IPS-18a (cell line): ENCODE results near the gene NEIL3.

Source experiments
- H3K27ac ChIP-seq: one replicate; pipeline ENCODE4 v1.5.1; 2013; ENCODE audit warnings: low read length
- H3K27me3 ChIP-seq: one replicate; pipeline ENCODE4 v1.6.1; 2013; ENCODE audit warnings: mild to moderate bottlenecking, low read length; ENCODE audit not compliant: control insufficient read depth, insufficient read depth
- H3K36me3 ChIP-seq: one replicate; pipeline ENCODE4 v1.6.1; 2013; ENCODE audit warnings: low read depth, low read length; ENCODE audit not compliant: control insufficient read depth
- H3K4me1 ChIP-seq: one replicate; pipeline ENCODE4 v1.6.1; 2013; ENCODE audit warnings: low read depth, low read length; ENCODE audit not compliant: control insufficient read depth
- H3K4me3 ChIP-seq: one replicate; pipeline ENCODE4 v1.5.1; 2013; ENCODE audit warnings: low read length
- H3K9ac ChIP-seq: one replicate; pipeline ENCODE4 v1.6.1; 2013; ENCODE audit warnings: mild to moderate bottlenecking, low read length, moderate library complexity
- H3K9me3 ChIP-seq: one replicate; pipeline ENCODE4 v1.6.1; 2013; ENCODE audit warnings: low read depth, low read length; ENCODE audit not compliant: control insufficient read depth

Gene NEIL3

DNA sequence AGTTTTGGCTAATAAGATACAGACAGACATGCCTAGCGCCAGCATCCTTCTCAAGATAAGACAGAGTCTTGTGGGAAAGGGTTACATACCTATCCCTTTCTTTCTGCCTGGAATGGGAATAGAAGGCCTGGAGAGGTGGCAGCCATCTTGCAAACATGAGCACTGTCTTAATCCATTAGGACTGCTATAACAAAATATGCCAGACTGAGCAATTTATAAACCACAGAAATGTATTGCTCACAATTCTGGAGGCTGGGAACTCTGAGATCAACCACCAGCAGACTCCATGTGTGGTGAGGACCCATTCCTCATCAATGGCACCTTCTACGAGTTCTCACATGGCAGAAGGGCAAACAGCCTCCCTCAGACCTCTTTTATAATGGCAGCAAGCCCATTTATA lies 26.5 kb upstream of the NEIL3 start:
- no peaks in the 10 kb centered on the region for H3K4me1 ChIP-seq
- no peak overlapping the region for H3K4me3 ChIP-seq
- H3K9me3 ChIP-seq, result no peaks in the 10 kb centered on the region
- no peak overlapping the region for H3K27ac ChIP-seq
- H3K27me3 ChIP-seq, result no peaks in the 10 kb centered on the region
- no peak overlapping the region for H3K9ac ChIP-seq
- no peaks in the 10 kb centered on the region for H3K36me3 ChIP-seq

DNA sequence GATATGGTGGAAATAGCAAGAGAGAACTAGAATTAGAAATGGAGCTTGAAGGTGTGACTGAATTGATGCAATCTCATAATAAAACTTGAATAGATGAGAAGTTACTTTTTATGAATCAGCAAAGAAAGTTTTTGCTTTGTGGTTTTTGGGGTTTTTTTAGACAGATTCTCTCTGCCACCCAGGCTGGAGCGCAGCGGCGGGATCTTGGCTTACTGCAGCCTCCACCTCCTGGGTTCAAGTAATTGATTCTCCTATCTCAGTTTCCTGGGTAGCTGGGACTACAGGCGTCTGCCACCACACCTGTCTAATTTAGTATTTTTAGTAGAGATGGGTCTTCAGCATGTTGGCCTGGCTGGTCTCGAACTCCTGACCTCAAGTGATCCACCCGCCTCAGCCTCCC lies 23.7 kb upstream of the NEIL3 start:
- no peaks in the 10 kb centered on the region for H3K4me1 ChIP-seq
- H3K9me3 ChIP-seq, result no peaks in the 10 kb centered on the region
- H3K4me3 ChIP-seq, result no peak overlapping the region
- no peak overlapping the region for H3K27ac ChIP-seq
- H3K36me3 ChIP-seq, result no peaks in the 10 kb centered on the region
- H3K27me3 ChIP-seq, result no peaks in the 10 kb centered on the region
- H3K9ac ChIP-seq, result no peak overlapping the region

DNA sequence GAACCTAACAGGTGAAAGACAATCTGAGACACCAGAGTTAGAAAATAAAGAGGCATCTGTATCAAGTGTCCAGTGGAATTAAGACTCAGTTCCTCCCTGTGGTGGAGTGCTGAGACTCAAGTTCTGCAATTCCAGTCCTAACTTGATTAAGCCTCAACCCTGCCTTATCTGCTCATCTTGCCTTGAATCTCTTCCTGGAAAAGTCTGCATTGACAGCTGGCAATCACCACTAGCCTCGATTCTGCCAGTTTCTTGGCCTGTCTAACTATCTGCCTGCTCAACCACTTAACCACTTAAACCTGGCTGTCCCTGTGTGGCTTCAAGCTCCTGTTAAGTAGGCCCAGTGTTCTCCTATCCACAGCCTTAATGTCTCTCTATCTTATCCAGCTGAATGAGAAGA lies 22.4 kb upstream of the NEIL3 start:
- Histone ChIP-seq H3K4me1 (no peaks in the 10 kb centered on the region), H3K9me3 (no peaks in the 10 kb centered on the region), H3K27ac (no peak overlapping the region), H3K4me3 (no peak overlapping the region), H3K27me3 (no peaks in the 10 kb centered on the region), H3K36me3 (no peaks in the 10 kb centered on the region), H3K9ac (no peak overlapping the region)

DNA sequence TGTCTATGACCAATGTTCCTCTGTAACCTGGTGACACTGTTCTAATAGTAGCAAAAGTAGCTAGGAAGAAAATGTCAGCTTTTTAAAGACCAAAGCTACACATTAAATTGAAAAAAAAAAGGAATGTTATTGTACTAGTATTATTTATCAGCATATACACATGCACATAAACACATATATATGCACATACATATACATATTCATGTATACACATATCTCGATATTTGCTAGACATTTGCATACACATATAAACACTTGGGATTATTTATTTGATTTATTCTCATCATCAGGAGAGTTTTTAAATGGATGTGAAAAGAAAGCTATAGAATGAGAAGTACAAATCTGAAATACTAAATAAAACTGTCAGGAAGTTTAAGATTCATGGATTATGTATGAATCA lies 21.3 kb upstream of the NEIL3 start:
- H3K36me3 ChIP-seq, result no peaks in the 10 kb centered on the region
- no peak overlapping the region for H3K4me3 ChIP-seq
- no peaks in the 10 kb centered on the region for H3K9me3 ChIP-seq
- no peaks in the 10 kb centered on the region for H3K27me3 ChIP-seq
- H3K9ac ChIP-seq, result no peak overlapping the region
- no peaks in the 10 kb centered on the region for H3K4me1 ChIP-seq
- H3K27ac ChIP-seq, result no peak overlapping the region

DNA sequence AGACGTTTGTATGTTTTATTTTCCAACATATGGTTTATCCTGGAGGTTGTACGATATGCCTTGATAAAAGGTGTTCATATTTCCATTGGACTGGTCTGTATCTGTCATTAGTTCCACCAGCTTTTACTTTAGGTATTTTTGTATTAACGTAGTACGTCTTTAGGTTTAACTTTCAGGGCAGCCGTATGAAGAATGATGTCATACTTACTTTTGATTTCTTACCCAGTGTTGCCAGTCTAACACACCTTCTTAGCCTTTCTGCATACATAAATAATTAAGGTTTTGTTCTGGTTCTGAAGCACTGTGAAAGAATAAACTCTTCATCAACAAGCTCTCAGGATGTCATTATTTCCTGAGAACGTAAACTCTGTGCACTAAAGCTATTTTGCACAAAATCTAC lies 18.9 kb upstream of the NEIL3 start:
- Histone ChIP-seq H3K27me3 (no peaks in the 10 kb centered on the region), H3K36me3 (no peaks in the 10 kb centered on the region), H3K9me3 (no peaks in the 10 kb centered on the region), H3K9ac (no peak overlapping the region), H3K4me1 (no peaks in the 10 kb centered on the region), H3K27ac (no peak overlapping the region), H3K4me3 (no peak overlapping the region)

DNA sequence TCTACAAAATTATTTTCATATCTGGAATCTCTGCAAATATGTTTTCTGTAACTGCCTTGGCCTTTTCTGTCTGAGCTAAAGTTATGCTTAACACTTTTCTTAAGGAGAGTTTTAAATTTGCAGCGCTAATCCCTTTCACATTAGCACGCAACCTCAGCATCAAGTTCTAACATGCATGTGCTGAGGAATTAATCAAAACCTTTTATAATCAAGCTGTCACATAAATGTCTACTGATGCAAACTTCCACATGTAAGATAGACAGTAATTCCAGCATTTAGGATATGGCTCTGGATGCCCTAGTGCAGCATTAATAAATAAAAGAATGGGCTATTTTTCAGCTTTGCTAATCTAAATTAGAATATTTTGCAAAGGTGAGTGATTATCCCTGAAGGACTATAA lies 17.5 kb upstream of the NEIL3 start:
- H3K36me3 ChIP-seq, result no peaks in the 10 kb centered on the region
- H3K4me1 ChIP-seq, result no peaks in the 10 kb centered on the region
- no peak overlapping the region for H3K9ac ChIP-seq
- no peaks in the 10 kb centered on the region for H3K27me3 ChIP-seq
- H3K4me3 ChIP-seq, result no peak overlapping the region
- no peaks in the 10 kb centered on the region for H3K9me3 ChIP-seq
- no peak overlapping the region for H3K27ac ChIP-seq

DNA sequence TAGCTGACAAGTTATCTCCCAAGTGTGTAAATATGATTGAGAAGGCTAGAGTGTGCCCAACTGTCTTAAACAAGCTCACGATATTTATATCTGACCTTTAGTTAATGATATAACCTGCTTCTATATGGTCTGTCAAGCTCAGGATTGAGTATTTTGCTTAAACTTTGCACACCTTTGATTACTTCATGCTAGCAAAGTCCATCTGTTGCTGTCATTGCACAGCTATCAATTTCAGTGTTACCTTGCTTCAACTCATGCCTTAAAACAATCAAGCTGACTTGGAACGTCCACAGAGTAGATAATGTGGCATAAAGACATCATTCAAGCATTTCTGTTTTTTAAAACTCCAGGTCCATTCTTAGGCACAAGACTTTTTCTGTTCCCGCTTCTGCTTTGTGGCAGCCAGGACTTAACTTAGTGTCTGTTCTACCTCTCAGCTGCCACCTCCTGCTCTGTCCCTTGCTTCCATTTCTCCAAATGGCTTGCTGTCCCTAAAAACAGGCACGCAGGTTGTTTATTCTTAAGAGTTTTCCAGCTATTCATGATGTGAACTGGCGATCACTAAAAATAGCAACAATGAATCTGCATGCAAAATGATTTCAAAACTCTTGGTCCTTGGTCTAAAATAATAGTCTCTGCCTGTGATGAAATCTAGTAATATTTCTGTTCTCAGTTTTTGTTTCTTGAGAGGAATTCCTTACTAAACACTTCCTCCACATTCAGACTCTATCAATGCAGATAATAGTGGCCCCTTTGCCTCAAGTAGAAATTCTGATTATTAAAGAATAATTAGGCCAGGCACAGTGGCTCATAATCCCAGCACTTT lies 16.3 kb upstream of the NEIL3 start:
- no peak overlapping the region for H3K4me3 ChIP-seq
- H3K27me3 ChIP-seq, result no peaks in the 10 kb centered on the region
- peaks cover 9% of the 10 kb centered on the region for H3K9me3 ChIP-seq
- no peak overlapping the region for H3K9ac ChIP-seq
- H3K36me3 ChIP-seq, result no peaks in the 10 kb centered on the region
- H3K4me1 ChIP-seq, result no peaks in the 10 kb centered on the region
- H3K27ac ChIP-seq, result no peak overlapping the region

DNA sequence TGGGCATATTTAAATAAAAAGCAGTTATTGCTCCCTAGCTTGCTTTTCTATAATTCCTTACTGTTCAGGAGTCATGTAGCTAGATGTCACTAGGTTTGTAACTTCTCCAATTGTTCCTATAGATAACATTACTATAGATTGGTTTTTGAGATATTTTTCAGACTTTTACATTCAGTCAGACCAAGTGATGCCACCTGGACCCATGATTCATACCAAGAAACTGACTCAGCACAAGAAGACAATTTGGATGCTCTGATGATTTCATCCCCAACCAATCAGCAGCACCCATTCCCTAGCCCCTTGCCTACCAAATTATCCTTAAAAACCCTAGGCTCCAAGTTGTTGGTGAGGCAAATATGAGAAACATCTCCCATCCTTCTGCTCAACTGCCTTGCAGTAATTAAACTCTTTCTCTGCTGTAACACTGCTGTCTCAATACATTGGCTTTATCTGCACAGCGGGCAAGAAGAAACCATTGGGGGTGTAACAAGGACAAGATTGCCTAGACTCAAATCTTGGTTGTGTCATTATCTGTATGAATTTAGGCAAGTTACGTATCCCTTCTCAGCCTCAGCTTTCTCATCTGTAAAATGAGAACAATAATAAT lies 11.8 kb upstream of the NEIL3 start:
- no peaks in the 10 kb centered on the region for H3K4me1 ChIP-seq
- peaks cover 9% of the 10 kb centered on the region for H3K9me3 ChIP-seq
- no peaks in the 10 kb centered on the region for H3K27me3 ChIP-seq
- H3K9ac ChIP-seq, result no peak overlapping the region
- H3K4me3 ChIP-seq, result no peak overlapping the region
- no peaks in the 10 kb centered on the region for H3K36me3 ChIP-seq
- H3K27ac ChIP-seq, result no peak overlapping the region

DNA sequence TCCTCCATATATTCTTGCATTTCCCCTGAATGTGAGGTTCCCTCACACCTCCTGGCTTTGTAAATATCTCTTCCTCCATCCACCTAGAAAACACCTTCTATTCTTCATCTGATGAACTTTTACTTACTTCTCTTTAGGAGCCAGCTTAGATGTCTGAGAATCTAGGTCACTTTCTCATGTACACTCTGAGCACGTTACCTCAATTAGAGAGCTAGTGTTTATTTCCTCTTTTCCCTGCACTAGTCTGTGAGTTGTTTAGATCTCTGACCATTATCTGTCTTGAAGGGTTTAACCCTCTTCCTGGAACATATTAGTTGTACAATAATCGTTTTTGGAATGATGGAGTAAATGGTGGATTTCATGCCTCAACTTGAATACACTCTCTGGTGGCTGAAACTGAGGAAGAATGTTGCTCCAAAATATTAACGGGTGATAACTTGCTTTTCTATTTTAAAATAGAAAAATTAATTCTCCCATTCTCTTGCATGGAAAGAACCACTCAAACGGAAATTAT lies 8.5 kb upstream of the NEIL3 start:
- Histone ChIP-seq H3K36me3 (no peaks in the 10 kb centered on the region), H3K4me3 (no peak overlapping the region), H3K27me3 (no peaks in the 10 kb centered on the region), H3K9ac (no peak overlapping the region), H3K4me1 (no peaks in the 10 kb centered on the region), H3K9me3 (peaks cover 9% of the 10 kb centered on the region), H3K27ac (no peak overlapping the region)

DNA sequence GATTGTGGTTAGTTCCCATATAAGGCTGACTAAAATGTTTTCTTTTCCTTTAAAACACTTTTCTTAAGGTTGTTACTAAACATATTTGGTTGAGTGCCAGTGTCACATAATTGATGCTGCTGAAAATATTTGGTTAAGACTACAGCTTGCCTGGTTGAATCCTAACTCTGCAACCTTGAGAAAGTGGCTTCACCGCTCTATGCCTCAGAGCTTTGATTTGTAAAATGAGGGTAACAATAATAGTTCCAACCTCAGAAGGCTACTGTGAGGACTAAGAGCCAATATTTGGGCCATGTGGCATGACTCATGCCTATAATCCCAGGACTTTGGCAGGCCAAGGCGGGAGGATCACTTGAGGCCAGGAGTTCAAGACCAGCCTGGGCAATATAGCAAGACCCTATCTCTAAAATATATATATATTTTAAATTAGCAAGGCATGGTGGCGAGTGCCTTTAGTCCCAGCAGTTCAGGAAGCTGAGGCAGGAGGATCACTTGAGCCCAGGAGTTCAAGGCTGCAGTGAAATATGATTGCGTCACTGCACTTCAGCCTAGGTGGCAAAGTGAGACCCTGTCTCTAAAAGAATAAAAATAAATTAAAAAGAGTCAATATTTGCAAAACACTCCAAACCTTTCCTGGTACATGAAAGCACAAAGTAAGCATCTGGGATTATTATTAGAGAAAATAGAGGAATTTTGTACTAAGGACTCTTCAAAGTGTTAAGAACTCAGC lies 7.1 kb upstream of the NEIL3 start:
- Histone ChIP-seq H3K4me1 (no peaks in the 10 kb centered on the region), H3K27me3 (no peaks in the 10 kb centered on the region), H3K27ac (no peak overlapping the region), H3K4me3 (no peak overlapping the region), H3K36me3 (no peaks in the 10 kb centered on the region), H3K9ac (no peak overlapping the region), H3K9me3 (peaks cover 7% of the 10 kb centered on the region)

DNA sequence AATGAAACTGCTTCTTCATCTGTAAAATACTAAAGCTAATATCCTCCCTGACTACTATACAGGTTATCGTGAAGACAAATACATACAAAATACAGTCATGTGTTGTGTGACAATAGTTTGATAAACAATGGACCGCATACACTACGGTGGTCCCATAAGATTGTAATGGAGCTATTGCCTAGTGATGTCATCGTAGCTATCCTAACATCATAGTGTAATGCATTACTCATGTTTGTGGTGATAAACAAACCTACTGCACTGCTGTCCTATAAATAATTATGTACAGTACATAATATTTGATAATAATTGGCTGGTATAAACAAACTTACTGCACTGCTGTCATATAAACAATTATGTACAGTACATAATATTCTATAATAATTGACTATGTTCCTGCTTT lies 5.6 kb upstream of the NEIL3 start:
- H3K4me1 ChIP-seq, result no peaks in the 10 kb centered on the region
- no peaks in the 10 kb centered on the region for H3K36me3 ChIP-seq
- H3K27ac ChIP-seq, result no peak overlapping the region
- H3K9ac ChIP-seq, result no peak overlapping the region
- H3K9me3 ChIP-seq, result no peaks in the 10 kb centered on the region
- no peak overlapping the region for H3K4me3 ChIP-seq
- H3K27me3 ChIP-seq, result no peaks in the 10 kb centered on the region
